Neural cell (in vitro differentiated cells): Measurements from ENCODE around the gene NTN5. TPM values are rescaled to one million over a fixed set of nuclear protein-coding genes. Genes with fewer than 3 reads are reported as not detected.

ENCODE experiments used
- H2AFZ ChIP-seq: fragments of 200-600, 300-800 bp; sonication (generic), shearing (Covaris generic); 2 replicates; pipeline ENCODE4 v1.6.0; 2014; ENCODE audit warnings: low read depth, mild to moderate bottlenecking, antibody characterized with exemption, low read length, moderate library complexity
- H3F3A ChIP-seq: fragments of 200-600 bp; shearing (Covaris generic); 2 replicates; pipeline ENCODE4 v1.6.1; 2016; ENCODE audit warnings: mild to moderate bottlenecking, moderate library complexity, mixed read lengths, antibody characterized with exemption, low read length; ENCODE audit not compliant: insufficient read depth, poor library complexity, severe bottlenecking
- H3K27ac ChIP-seq: fragments of 200-600, 300-800 bp; sonication (generic), shearing (Covaris generic); 2 replicates; pipeline ENCODE4 v1.5.1; 2014; ENCODE audit warnings: mild to moderate bottlenecking, low read length, moderate library complexity
- H3K27me3 ChIP-seq: fragments of 300-800, 200-600 bp; sonication (generic), shearing (Covaris generic); 2 replicates; pipeline ENCODE4 v1.6.0; 2014; ENCODE audit warnings: mild to moderate bottlenecking, low read depth, low read length, moderate library complexity; ENCODE audit not compliant: insufficient read depth
- H3K36me3 ChIP-seq: fragments of 300-800, 200-600 bp; sonication (generic), shearing (Covaris generic); 2 replicates; pipeline ENCODE4 v1.5.1; 2014; ENCODE audit warnings: mild to moderate bottlenecking, antibody characterized with exemption, low read length, moderate library complexity; ENCODE audit not compliant: insufficient read depth
- H3K4me2 ChIP-seq: fragments of 300-800, 200-600 bp; sonication (generic), shearing (Covaris generic); 2 replicates; pipeline ENCODE4 v1.6.0; 2014; ENCODE audit warnings: mild to moderate bottlenecking, low read length
- H3K4me3 ChIP-seq: fragments of 300-800, 200-600 bp; sonication (generic), shearing (Covaris generic); 2 replicates; pipeline ENCODE4 v1.5.1; 2014; ENCODE audit warnings: mild to moderate bottlenecking, low read length, moderate library complexity
- H3K79me2 ChIP-seq: fragments of 200-600 bp; shearing (Covaris generic); replicated peaks from 2 replicates; pipeline ENCODE4 v1.6.0; 2014; ENCODE audit warnings: mild to moderate bottlenecking, low read length, moderate library complexity; ENCODE audit not compliant: insufficient read depth
- H3K9ac ChIP-seq: fragments of 300-800, 200-600 bp; sonication (generic), shearing (Covaris generic); 2 replicates; pipeline ENCODE4 v1.6.1; 2016; ENCODE audit warnings: mild to moderate bottlenecking, low read length, mixed read lengths
- H3K9me2 ChIP-seq: fragments of 200-600 bp; shearing (Covaris generic); 2 replicates; pipeline ENCODE4 v1.6.1; 2016; ENCODE audit warnings: mild to moderate bottlenecking, low read length, mixed read lengths; ENCODE audit not compliant: insufficient read depth
- H3K9me3 ChIP-seq: fragments of 200-600, 300-800 bp; sonication (generic), shearing (Covaris generic); 2 replicates; pipeline ENCODE4 v1.6.1; 2016; ENCODE audit warnings: mild to moderate bottlenecking, mixed run types, low read length, moderate library complexity, mixed read lengths
- H4K20me1 ChIP-seq: fragments of 200-600 bp; shearing (Covaris generic); 2 replicates; pipeline ENCODE4 v1.6.1; 2016; ENCODE audit warnings: mild to moderate bottlenecking, mixed run types; ENCODE audit not compliant: insufficient read depth
- EP300 ChIP-seq: fragments of 450-650 bp; conservative IDR thresholded peaks from 2 replicates; pipeline ENCODE4 v1.6.1; 2014; ENCODE audit warnings: antibody characterized with exemption, mild to moderate bottlenecking, moderate library complexity; ENCODE audit not compliant: poor library complexity, severe bottlenecking
- EZH2 ChIP-seq: fragments of 200-600, 300-800 bp; shearing (Covaris generic), sonication (generic); IDR thresholded peaks from 2 replicates; pipeline ENCODE4 v1.6.1; 2014; ENCODE audit warnings: antibody characterized with exemption, low read length, borderline replicate concordance, mild to moderate bottlenecking; ENCODE audit not compliant: insufficient read depth, poor library complexity, severe bottlenecking
- MXI1 ChIP-seq: fragments of 450-650 bp; conservative IDR thresholded peaks from 2 replicates; pipeline ENCODE4 v1.6.1; 2014; ENCODE audit warnings: antibody characterized with exemption, mild to moderate bottlenecking; ENCODE audit not compliant: poor library complexity, severe bottlenecking
- POLR2AphosphoS5 ChIP-seq: IDR thresholded peaks from 2 replicates; pipeline ENCODE4 v1.6.1; 2012
- RAD21 ChIP-seq: fragments of 450-650 bp; conservative IDR thresholded peaks from 2 replicates; pipeline ENCODE4 v1.6.1; 2014; ENCODE audit warnings: antibody characterized with exemption, mild to moderate bottlenecking, moderate library complexity
- SMC3 ChIP-seq: fragments of 450-650 bp; conservative IDR thresholded peaks from 2 replicates; pipeline ENCODE4 v1.6.1; 2014; ENCODE audit warnings: antibody characterized with exemption, mild to moderate bottlenecking, moderate library complexity; ENCODE audit not compliant: poor library complexity
- TAF1 ChIP-seq: IDR thresholded peaks from 2 replicates; pipeline ENCODE4 v1.6.1; 2012; ENCODE audit warnings: low read depth
- polyA plus RNA-seq: library from polyadenylated mRNA; depleted of rRNA; stranded (reverse); fragments of >200 nt; gene quantifications from 2 replicates; pipeline ENCODE4 v1.2.3, GENCODE V29; 2014
- TF ChIP-seq, protein P1 (sequence below): IDR thresholded peaks from 2 replicates; pipeline ENCODE4 v1.6.1; 2012; ENCODE audit warnings: borderline replicate concordance
- TF ChIP-seq, protein P2 (sequence below): fragments of 450-650 bp; IDR thresholded peaks from 2 replicates; pipeline ENCODE4 v1.5.1; 2014; ENCODE audit warnings: antibody characterized with exemption, mild to moderate bottlenecking, moderate library complexity; ENCODE audit not compliant: poor library complexity, severe bottlenecking

The NTN5 gene
- polyA plus RNA-seq, 1 donor from 2014 or later, result not detected

- no peaks in the 10 kb centered on the region for H3K79me2 ChIP-seq
- no peak overlapping the region for H3K4me2 ChIP-seq
- no peaks in the 10 kb centered on the region for H3K9me2 ChIP-seq
- no peak overlapping the region for H3K4me3 ChIP-seq
- no peak overlapping the region for H2AFZ ChIP-seq
- no peak for TF ChIP-seq RAD21
- no peak for TF ChIP-seq EZH2
- TF ChIP-seq, protein P1, sequence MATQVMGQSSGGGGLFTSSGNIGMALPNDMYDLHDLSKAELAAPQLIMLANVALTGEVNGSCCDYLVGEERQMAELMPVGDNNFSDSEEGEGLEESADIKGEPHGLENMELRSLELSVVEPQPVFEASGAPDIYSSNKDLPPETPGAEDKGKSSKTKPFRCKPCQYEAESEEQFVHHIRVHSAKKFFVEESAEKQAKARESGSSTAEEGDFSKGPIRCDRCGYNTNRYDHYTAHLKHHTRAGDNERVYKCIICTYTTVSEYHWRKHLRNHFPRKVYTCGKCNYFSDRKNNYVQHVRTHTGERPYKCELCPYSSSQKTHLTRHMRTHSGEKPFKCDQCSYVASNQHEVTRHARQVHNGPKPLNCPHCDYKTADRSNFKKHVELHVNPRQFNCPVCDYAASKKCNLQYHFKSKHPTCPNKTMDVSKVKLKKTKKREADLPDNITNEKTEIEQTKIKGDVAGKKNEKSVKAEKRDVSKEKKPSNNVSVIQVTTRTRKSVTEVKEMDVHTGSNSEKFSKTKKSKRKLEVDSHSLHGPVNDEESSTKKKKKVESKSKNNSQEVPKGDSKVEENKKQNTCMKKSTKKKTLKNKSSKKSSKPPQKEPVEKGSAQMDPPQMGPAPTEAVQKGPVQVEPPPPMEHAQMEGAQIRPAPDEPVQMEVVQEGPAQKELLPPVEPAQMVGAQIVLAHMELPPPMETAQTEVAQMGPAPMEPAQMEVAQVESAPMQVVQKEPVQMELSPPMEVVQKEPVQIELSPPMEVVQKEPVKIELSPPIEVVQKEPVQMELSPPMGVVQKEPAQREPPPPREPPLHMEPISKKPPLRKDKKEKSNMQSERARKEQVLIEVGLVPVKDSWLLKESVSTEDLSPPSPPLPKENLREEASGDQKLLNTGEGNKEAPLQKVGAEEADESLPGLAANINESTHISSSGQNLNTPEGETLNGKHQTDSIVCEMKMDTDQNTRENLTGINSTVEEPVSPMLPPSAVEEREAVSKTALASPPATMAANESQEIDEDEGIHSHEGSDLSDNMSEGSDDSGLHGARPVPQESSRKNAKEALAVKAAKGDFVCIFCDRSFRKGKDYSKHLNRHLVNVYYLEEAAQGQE, result no peak
- H3F3A ChIP-seq, result no peaks in the 10 kb centered on the region
- no peaks in the 10 kb centered on the region for H3K36me3 ChIP-seq
- H3K27me3 ChIP-seq, result no peaks in the 10 kb centered on the region
- no peaks in the 10 kb centered on the region for H3K9me3 ChIP-seq
- H3K27ac ChIP-seq, result no peak overlapping the region
- no peaks in the 10 kb centered on the region for H4K20me1 ChIP-seq
- no peak overlapping the region for H3K9ac ChIP-seq
Measured at GRCh38 chr19:48676887-48677286, 4.1 kb upstream of the NTN5 start.

DNA sequence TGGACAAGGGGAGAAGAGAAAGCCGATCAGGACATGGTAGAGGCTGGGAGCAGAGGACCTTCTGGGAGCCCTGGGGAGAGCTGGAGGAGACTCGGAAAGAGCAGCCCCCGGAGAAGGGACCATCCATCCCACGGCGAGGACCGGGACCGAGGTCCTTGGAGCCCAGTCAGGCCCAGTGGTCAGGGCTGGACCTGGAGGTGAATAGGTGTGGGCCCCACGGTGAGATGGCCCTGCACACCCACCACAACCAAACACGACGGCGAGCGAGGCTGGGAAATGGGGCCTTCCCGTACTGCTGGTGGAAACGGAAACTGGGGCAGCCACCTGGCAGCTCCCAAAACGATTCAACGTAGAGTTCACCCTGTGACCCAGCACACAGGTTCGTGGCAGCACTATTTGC is 3.7 kb upstream of the NTN5 start:
- H3K27me3 ChIP-seq, result no peaks in the 10 kb centered on the region
- no peak overlapping the region for H3K9ac ChIP-seq
- no peaks in the 10 kb centered on the region for H3K9me3 ChIP-seq
- no peaks in the 10 kb centered on the region for H3K79me2 ChIP-seq
- H3K9me2 ChIP-seq, result no peaks in the 10 kb centered on the region
- no peaks in the 10 kb centered on the region for H3K36me3 ChIP-seq
- H3K4me2 ChIP-seq, result no peak overlapping the region
- H2AFZ ChIP-seq, result no peak overlapping the region
- TF ChIP-seq MXI1 (no peak), SMC3 (no peak), TAF1 (no peak), EZH2 (no peak), RAD21 (no peak), POLR2AphosphoS5 (no peak), EP300 (no peak)
- TF ChIP-seq, protein P2, sequence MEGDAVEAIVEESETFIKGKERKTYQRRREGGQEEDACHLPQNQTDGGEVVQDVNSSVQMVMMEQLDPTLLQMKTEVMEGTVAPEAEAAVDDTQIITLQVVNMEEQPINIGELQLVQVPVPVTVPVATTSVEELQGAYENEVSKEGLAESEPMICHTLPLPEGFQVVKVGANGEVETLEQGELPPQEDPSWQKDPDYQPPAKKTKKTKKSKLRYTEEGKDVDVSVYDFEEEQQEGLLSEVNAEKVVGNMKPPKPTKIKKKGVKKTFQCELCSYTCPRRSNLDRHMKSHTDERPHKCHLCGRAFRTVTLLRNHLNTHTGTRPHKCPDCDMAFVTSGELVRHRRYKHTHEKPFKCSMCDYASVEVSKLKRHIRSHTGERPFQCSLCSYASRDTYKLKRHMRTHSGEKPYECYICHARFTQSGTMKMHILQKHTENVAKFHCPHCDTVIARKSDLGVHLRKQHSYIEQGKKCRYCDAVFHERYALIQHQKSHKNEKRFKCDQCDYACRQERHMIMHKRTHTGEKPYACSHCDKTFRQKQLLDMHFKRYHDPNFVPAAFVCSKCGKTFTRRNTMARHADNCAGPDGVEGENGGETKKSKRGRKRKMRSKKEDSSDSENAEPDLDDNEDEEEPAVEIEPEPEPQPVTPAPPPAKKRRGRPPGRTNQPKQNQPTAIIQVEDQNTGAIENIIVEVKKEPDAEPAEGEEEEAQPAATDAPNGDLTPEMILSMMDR, result no peak
- TF ChIP-seq, protein P1, result no peak
- H3K4me3 ChIP-seq, result no peak overlapping the region
- H4K20me1 ChIP-seq, result no peaks in the 10 kb centered on the region
- H3F3A ChIP-seq, result no peaks in the 10 kb centered on the region
- H3K27ac ChIP-seq, result no peak overlapping the region
